Tibial nerve (tissue), 4 donors: ENCODE measurements around the gene ARL2. TPM values are rescaled to one million over a fixed set of nuclear protein-coding genes. Genes with fewer than 3 reads are reported as not detected.

Experiments
- DNase-seq, 2 donors: peaks; one replicate each; pipeline ENCODE4 v3.0.0-alpha.2; 2019; ENCODE audit warnings: low spot score in 2 of 2
- H3K27ac ChIP-seq, 4 donors: fragments of 200-600 bp; sonication (generic) in 3 of 4; one replicate each; pipeline ENCODE4 v1.5.1; 2017 to 2019; ENCODE audit warnings: mild to moderate bottlenecking in 1 of 4
- H3K27me3 ChIP-seq, 2 donors: fragments of 200-600 bp; sonication (generic) in 1 of 2; one replicate each; pipeline versions ENCODE4 v1.5.1 to v1.6.0; 2017 to 2019
- H3K36me3 ChIP-seq, 3 donors: fragments of 200-600 bp; sonication (generic); one replicate each; pipeline ENCODE4 v1.5.1; 2018 to 2019
- H3K4me1 ChIP-seq, 4 donors: fragments of 200-600 bp; sonication (generic) in 3 of 4; one replicate each; pipeline ENCODE4 v1.5.1; 2017 to 2019
- H3K4me3 ChIP-seq, 4 donors: fragments of 200-600 bp; sonication (generic) in 3 of 4; one replicate each; pipeline ENCODE4 v1.5.1; 2017 to 2019; ENCODE audit warnings: mild to moderate bottlenecking in 1 of 4, moderate library complexity in 1 of 4
- H3K9me3 ChIP-seq, 4 donors: fragments of 200-600 bp; sonication (generic) in 3 of 4; one replicate each; pipeline ENCODE4 v1.5.1; 2017 to 2019
- EP300 ChIP-seq, 2 donors: sonication (generic); formaldehyde crosslinking; IDR thresholded peaks; one replicate each; pipeline ENCODE4 v1.6.1; 2017; ENCODE audit warnings: antibody characterized with exemption in 2 of 2, mild to moderate bottlenecking in 1 of 2
- POLR2A ChIP-seq, 2 donors: fragments of 450-650 bp; IDR thresholded peaks; one replicate each; pipeline ENCODE4 v1.6.1; 2017; ENCODE audit warnings: antibody characterized with exemption in 2 of 2, mild to moderate bottlenecking in 2 of 2, moderate library complexity in 2 of 2
- WGBS, 2 donors: methylation state at CpG; one replicate each; pipeline ENCODE4 v1.1.5; 2018; 5-methylcytosine and 5-hydroxymethylcytosine counted together
- total RNA-seq, 4 donors: library from RNA; depleted of rRNA; stranded (reverse); fragments of >200 nt; gene quantifications; one replicate each; pipeline ENCODE4 v1.1.0, GENCODE V29; 2016
- TF ChIP-seq, protein P1 (sequence below), 5 experiments: fragments of 200-600 bp in 3 of 5; fragments of 450-650 bp in 2 of 5; sonication (generic) in 3 of 5; IDR thresholded peaks; one replicate each; pipeline ENCODE4 v1.5.1; 2016 to 2019; ENCODE audit warnings: antibody characterized with exemption in 5 of 5, mild to moderate bottlenecking in 3 of 5, moderate library complexity in 2 of 5

The ARL2 gene
- total RNA-seq, 4 donors from 2014 or later = 174 to 267 (median 193) TPM

DNA sequence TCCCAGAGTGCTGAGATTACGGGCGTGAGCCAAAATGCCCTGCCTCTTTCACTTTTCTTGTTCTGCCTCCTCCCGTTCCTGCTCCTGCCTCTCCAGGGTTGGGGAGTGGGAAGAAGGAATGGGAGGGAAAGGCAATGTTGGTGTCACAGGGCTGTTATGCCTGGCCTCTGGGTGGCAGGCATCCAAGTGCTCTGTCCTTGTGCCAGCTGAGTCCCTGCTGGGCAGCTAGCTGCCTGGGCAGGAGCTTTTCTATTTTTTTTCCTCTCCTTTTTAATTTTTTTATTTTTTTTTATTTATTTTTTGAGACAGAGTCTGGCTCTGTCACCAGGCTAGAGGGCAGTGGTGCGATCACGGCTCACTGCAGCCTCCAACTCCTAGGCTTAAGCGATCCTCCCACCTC lies 23.0 kb downstream of the ARL2 start:
- WGBS, 2 donors = 51 to 62% methylated on average over 6 of the region's 6 CpGs
- peak overlapping the region in 2 of 4 donors; percentile 32 to 67 for H3K27ac ChIP-seq
- DNase-seq = no peak

DNA sequence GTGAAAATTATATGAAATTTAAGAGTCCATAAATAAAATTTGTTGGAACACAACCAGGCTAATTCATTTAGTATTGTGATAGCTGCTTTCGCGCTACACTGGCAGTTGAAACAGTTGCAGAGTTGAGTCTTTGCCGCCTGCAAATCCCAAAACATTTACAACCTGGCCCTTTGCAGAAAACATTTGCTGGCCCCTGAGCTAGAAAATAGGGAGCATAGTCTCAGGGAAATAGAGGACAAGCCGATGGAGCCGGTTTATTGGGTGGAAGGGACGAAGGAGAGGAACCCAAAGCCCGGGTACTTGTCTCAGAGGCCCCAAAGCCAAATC lies 26.5 kb downstream of the ARL2 start:
- peaks cover 4 to 63% (median 7%) of the 10 kb centered on the region in 3 donors for H3K36me3 ChIP-seq
- peaks cover 0 to 34% (median 3%) of the 10 kb centered on the region in 4 donors for H3K4me1 ChIP-seq
- peak overlapping the region; percentile 54 to 95 (median 86) for H3K4me3 ChIP-seq
- no peaks in the 10 kb centered on the region for H3K9me3 ChIP-seq
- DNase-seq = no peak
- 16 to 19% methylated on average over 7 of the region's 7 CpGs for WGBS, 2 donors
- H3K27ac ChIP-seq = peak overlapping the region; percentile 84 to 97 (median 92)
- no peak for TF ChIP-seq EP300 (IDR thresholded peaks at IDR 0.05)
- TF ChIP-seq POLR2A (IDR thresholded peaks at IDR 0.05) = no peak
- TF ChIP-seq, protein P1, sequence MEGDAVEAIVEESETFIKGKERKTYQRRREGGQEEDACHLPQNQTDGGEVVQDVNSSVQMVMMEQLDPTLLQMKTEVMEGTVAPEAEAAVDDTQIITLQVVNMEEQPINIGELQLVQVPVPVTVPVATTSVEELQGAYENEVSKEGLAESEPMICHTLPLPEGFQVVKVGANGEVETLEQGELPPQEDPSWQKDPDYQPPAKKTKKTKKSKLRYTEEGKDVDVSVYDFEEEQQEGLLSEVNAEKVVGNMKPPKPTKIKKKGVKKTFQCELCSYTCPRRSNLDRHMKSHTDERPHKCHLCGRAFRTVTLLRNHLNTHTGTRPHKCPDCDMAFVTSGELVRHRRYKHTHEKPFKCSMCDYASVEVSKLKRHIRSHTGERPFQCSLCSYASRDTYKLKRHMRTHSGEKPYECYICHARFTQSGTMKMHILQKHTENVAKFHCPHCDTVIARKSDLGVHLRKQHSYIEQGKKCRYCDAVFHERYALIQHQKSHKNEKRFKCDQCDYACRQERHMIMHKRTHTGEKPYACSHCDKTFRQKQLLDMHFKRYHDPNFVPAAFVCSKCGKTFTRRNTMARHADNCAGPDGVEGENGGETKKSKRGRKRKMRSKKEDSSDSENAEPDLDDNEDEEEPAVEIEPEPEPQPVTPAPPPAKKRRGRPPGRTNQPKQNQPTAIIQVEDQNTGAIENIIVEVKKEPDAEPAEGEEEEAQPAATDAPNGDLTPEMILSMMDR (IDR thresholded peaks at IDR 0.05) = no peak
- no peaks in the 10 kb centered on the region for H3K27me3 ChIP-seq

More for the DNA sequence above, 23.0 kb downstream of the ARL2 start:
- no peaks in the 10 kb centered on the region for H3K9me3 ChIP-seq
- peaks cover 0 to 13% (median 2%) of the 10 kb centered on the region in 4 donors for H3K4me1 ChIP-seq
- peaks cover 13 to 80% (median 16%) of the 10 kb centered on the region in 3 donors for H3K36me3 ChIP-seq
- H3K4me3 ChIP-seq = no peak overlapping the region
- H3K27me3 ChIP-seq = no peaks in the 10 kb centered on the region
- no peak for TF ChIP-seq POLR2A (IDR thresholded peaks at IDR 0.05)
- TF ChIP-seq EP300 (IDR thresholded peaks at IDR 0.05) = peak in 1 of 2 donors; percentile 35
- TF ChIP-seq, protein P1 (IDR thresholded peaks at IDR 0.05) = no peak

DNA sequence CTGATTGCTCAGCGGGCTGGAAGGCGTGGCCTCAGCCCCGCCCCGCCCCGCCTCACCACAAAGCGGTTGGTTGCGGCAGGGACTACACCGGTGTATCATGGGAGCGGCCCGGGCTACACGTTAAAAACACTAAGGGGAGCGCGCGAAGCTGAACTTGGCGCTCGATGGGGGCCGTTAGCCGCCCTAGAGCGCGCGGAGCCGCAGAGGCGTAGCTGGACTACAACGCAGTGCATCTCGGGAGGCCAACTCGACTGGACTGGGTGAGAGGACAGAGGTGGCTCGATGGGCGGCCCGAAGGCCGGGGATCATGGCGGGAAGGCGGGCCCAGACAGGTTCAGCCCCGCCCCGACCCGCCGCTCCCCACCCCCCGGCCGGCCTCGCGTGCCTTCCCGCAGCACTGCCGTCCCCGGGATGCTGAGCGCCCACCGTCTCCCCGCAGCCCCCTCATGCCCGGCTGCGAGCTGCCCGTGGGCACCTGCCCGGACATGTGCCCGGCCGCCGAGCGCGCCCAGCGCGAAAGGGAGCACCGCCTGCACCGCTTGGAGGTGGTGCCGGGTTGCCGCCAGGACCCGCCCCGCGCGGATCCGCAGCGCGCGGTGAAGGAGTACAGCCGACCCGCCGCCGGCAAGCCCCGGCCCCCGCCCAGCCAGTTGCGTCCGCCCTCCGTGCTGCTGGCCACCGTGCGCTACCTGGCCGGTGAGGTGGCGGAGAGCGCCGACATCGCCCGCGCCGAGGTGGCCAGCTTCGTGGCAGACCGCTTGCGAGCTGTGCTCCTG lies 27.1 kb downstream of the ARL2 start, which contains the start of gene SAC3D1:
TSS of gene SAC3D1 (plus strand) at position 364 of the 776 bp plus-strand sequence. CDS start at position 447, 83 bp downstream.
- peak; percentile 71 to 72 for DNase-seq
- WGBS, 2 donors = 0 to 2% methylated on average over 35 to 69 of the region's 91 CpGs
- H3K4me1 ChIP-seq = peaks cover 0 to 34% (median 3%) of the 10 kb centered on the region in 4 donors

DNA sequence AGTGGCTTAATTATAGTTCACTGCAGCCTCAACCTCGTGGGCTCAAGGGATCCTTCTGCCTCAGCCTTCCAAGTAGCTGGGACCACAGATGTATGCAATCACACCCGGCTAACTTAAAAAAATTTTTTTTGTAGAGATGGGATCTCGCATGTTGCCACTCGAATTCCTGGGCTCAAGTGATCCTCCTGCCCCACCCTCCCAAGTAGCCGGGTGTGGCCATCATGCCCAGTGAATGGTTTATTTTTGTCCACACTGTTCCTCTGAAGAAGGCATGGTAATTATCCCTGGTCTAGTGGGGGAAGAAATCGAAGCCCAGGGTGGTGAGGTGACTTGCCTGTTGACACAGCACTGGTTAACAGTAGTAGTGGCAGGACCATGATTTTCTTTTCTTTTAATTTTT lies 28.9 kb downstream of the ARL2 start:
- WGBS, 2 donors = 76 to 83% methylated on average over 6 of the region's 6 CpGs
- no peaks in the 10 kb centered on the region for H3K27me3 ChIP-seq
- H3K9me3 ChIP-seq = no peaks in the 10 kb centered on the region
- TF ChIP-seq, protein P1 (IDR thresholded peaks at IDR 0.05) = no peak
- TF ChIP-seq EP300 (IDR thresholded peaks at IDR 0.05) (no peak), POLR2A (IDR thresholded peaks at IDR 0.05) (no peak)
- H3K27ac ChIP-seq = no peak overlapping the region
- DNase-seq = no peak
- peaks cover 0 to 51% (median 4%) of the 10 kb centered on the region in 4 donors for H3K4me1 ChIP-seq
- no peak overlapping the region for H3K4me3 ChIP-seq
- H3K36me3 ChIP-seq = peaks cover 0 to 48% (median 4%) of the 10 kb centered on the region in 3 donors

More for the DNA sequence above, 27.1 kb downstream of the ARL2 start, which contains the start of gene SAC3D1:
- no peaks in the 10 kb centered on the region for H3K9me3 ChIP-seq
- peak within 1 kb of the TSS; percentile 54 to 95 (median 86) for H3K4me3 ChIP-seq
- no peaks in the 10 kb centered on the region for H3K27me3 ChIP-seq
- TF ChIP-seq EP300 (IDR thresholded peaks at IDR 0.05) = peak; percentile 68 to 87
- TF ChIP-seq POLR2A (IDR thresholded peaks at IDR 0.05) = peak in 1 of 2 donors; percentile 61
- TF ChIP-seq, protein P1 (IDR thresholded peaks at IDR 0.05) = no peak
- H3K27ac ChIP-seq = peak within 1 kb of the TSS; percentile 84 to 97 (median 92)
- H3K36me3 ChIP-seq = peaks cover 1 to 63% (median 4%) of the 10 kb centered on the region in 3 donors
